Mesodermal cell (in vitro differentiated cells): ENCODE data around the gene SPATS2L.
A peak's percentile ranks its signal among the peaks of the same experiment; 100 is the strongest.

Experiments
- H3K27ac ChIP-seq: 2 replicates; pipeline ENCODE4 v1.7.0; 2013; ENCODE audit warnings: mild to moderate bottlenecking, low read depth, low read length, moderate library complexity; ENCODE audit not compliant: severe bottlenecking
- H3K36me3 ChIP-seq: 2 replicates; pipeline ENCODE4 v1.7.1; 2013; ENCODE audit warnings: mild to moderate bottlenecking, low read length, moderate library complexity; ENCODE audit not compliant: control insufficient read depth, insufficient read depth
- H3K4me1 ChIP-seq: one replicate; pipeline ENCODE4 v1.7.1; 2013; ENCODE audit warnings: mild to moderate bottlenecking, low read length; ENCODE audit not compliant: insufficient read depth, control insufficient read depth, poor library complexity, severe bottlenecking
- H3K4me3 ChIP-seq: 2 replicates; pipeline ENCODE4 v1.7.0; 2013; ENCODE audit warnings: low read length, control low read depth, mild to moderate bottlenecking; ENCODE audit not compliant: insufficient read depth, poor library complexity, severe bottlenecking; ENCODE audit errors: extremely low read depth
- H3K9me3 ChIP-seq: 2 replicates; pipeline ENCODE4 v1.7.1; 2013; ENCODE audit warnings: mild to moderate bottlenecking, low read length, moderate library complexity; ENCODE audit not compliant: control insufficient read depth
- WGBS, 2 experiments: methylation state at CpG; one replicate each; pipeline ENCODE4 v1.1.5; 2013; ENCODE audit warnings: missing lambda C conversion rate in 2 of 2; ENCODE audit not compliant: insufficient coverage in 2 of 2; 5-methylcytosine and 5-hydroxymethylcytosine counted together

SPATS2L gene

DNA sequence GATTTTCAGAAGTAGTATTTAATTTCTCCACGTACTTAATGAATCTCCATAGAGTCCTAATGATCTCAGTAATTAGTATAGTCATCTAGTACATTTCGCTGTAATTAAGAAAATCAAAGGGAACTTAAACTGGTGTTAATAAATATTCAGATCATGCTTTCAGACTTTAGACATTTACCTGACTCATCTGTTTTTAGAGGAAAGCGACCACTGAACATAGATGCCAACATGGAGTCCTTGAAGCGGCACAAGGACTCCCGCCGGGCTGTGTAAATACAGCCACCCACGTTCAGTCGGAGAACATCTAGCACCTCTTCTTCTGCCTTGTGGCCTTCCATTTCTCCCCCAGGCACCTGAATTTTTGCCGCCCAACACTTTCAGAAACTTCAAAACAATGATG, 200.2 kb downstream of the SPATS2L start:
- Histone ChIP-seq H3K4me3 (no peak overlapping the region), H3K4me1 (peaks cover 3% of the 10 kb centered on the region), H3K9me3 (no peaks in the 10 kb centered on the region), H3K36me3 (no peaks in the 10 kb centered on the region), H3K27ac (no peak overlapping the region)
- 88 to 100% methylated on average over 1 to 6 of the region's 9 CpGs for WGBS, 2 experiments

DNA sequence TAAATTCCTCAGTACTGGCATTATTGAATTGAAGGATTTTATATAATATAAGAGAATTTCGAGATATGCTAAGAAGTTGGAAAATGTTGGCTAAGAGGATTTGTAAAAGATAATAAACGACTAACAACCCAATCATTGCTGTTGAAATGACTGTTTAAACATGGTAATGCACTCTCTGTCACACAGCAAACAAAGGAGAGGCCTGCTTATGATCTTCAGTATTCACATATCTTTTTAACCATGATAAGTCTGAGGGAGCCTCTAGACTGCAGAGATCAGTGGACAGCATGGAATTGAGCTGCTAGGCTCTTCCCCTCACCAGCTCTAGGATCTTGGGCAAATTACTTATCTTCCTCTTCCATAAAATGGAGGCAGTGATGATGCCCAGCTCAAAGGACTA, 200.7 kb downstream of the SPATS2L start:
- Histone ChIP-seq H3K36me3 (no peaks in the 10 kb centered on the region), H3K9me3 (no peaks in the 10 kb centered on the region), H3K27ac (no peak overlapping the region), H3K4me3 (no peak overlapping the region), H3K4me1 (peaks cover 3% of the 10 kb centered on the region)
- no CpG with 5 or more reads among the region's 2 CpGs for WGBS, 2 experiments

DNA sequence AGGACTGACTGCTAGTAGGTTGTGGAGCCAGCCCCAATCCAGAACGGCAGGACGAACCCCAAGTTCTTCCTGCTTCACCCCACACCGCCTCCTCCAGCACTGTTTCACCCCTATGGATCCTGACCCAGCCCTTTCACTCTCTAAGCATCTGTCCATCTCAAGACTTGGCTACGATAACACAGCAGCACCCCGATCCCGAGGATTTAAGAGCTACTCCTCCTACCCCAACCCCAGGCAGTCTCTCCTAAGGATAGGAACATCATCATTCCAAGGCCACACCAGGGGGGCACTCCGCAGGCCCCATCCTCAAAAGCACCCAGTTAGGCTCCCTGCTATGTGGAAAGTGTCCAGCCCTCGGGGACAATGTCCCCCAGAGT, 202.7 kb downstream of the SPATS2L start:
- H3K9me3 ChIP-seq, result no peaks in the 10 kb centered on the region
- H3K4me1 ChIP-seq, result peaks cover 3% of the 10 kb centered on the region
- H3K27ac ChIP-seq, result peak overlapping the region; percentile 13
- peak overlapping the region; percentile 65 for H3K4me3 ChIP-seq
- no peaks in the 10 kb centered on the region for H3K36me3 ChIP-seq
- 78 to 80% methylated on average over 5 to 7 of the region's 8 CpGs for WGBS, 2 experiments

DNA sequence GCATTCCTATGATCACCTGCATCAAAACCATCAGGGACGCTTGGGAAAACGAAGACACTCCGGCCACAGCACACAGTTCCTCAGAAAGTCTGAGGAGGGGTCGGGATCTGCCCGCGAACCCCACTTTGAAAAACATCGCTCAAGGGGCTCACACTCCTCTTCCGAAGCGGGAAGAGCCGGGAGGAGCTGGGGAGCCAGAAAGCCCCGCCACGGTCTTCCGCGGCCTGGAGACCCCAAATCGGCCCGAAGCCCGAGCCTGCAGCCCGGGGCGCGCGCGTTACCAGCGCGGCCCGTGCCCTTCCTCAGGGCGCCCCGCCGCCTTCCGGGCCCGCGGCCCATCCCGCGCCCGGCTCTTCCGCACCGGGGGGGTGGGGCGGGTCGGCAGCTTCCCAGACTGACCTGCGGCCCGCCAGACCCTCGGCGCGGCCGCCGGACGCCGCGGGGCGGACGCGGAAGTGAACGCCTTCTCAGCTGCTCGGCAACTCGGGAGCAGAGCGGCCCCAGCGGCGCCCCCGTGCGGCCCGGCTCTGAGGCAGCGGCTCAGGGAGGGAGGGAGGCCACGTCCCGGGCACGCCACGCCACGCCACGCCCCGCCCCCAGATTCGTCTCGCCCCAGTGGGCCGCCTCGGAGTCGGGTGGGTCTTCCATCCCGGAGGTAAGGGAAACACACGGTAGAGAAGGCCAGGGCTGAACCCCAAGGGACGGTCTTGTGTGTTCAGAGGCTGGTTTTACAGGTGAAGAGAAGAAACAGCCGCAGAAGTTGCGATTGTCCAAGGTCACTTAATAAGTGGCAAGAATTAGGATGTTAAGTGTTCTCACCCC, 203.3 kb downstream of the SPATS2L start, which contains the start of gene KCTD18:
KCTD18 (minus strand) TSS at position 457 of the 822 bp plus-strand sequence. CDS start 3,052 bp downstream, outside the sequence.
- WGBS, 2 experiments, result 2 to 3% methylated on average over 61 to 63 of the region's 78 CpGs
- Histone ChIP-seq H3K27ac (peak within 1 kb of the TSS; percentile 13), H3K9me3 (no peaks in the 10 kb centered on the region), H3K4me3 (peak within 1 kb of the TSS; percentile 65), H3K36me3 (no peaks in the 10 kb centered on the region), H3K4me1 (peaks cover 3% of the 10 kb centered on the region)

DNA sequence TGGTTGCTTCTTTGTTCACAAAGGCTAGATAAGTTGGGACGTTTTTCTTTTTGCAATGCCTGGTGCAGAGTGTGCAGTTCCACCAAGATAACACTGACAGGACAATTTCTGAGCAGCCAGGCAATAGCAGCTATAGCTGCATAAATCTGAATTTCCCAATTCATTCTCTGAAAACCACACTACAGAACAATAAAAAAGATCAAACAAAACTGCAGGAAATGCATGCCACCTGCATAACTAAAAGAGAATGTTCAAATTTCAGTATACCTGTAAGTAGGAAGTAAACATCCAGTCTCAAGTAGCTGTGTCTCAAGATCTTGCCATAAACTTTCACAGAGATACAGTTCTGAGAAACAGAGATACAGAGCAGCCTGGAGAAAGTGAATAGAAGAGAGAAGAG, 208.7 kb downstream of the SPATS2L start:
- Histone ChIP-seq H3K9me3 (peaks cover 7% of the 10 kb centered on the region), H3K27ac (no peak overlapping the region), H3K36me3 (no peaks in the 10 kb centered on the region), H3K4me1 (no peaks in the 10 kb centered on the region), H3K4me3 (no peak overlapping the region)
- WGBS, 2 experiments, result 60% methylated on average over 1 of the region's 1 CpG; no CpG with 5 or more reads in 1 of the 2 experiments

DNA sequence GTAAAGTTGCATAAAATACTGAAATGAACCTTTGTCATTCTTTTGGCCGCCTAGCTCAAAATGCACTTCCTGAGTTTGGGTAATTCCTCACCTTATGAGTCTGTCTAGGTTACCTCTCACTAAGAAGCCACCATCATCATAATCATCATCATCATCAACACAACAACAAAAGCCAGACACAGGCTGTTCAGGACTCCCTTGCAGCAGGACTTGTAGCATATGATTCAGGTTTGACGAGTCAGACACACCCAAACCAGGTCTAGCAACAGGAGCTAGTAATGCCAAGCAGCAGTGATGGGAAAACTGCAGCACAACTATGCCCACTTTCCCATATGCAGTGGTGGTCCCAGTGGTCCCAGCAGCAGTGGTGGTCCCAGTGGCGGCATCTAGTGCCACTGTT, 216.7 kb downstream of the SPATS2L start:
- Histone ChIP-seq H3K4me1 (no peaks in the 10 kb centered on the region), H3K9me3 (no peaks in the 10 kb centered on the region), H3K4me3 (no peak overlapping the region), H3K36me3 (no peaks in the 10 kb centered on the region), H3K27ac (no peak overlapping the region)
- 86 to 91% methylated on average over 3 of the region's 3 CpGs for WGBS, 2 experiments

DNA sequence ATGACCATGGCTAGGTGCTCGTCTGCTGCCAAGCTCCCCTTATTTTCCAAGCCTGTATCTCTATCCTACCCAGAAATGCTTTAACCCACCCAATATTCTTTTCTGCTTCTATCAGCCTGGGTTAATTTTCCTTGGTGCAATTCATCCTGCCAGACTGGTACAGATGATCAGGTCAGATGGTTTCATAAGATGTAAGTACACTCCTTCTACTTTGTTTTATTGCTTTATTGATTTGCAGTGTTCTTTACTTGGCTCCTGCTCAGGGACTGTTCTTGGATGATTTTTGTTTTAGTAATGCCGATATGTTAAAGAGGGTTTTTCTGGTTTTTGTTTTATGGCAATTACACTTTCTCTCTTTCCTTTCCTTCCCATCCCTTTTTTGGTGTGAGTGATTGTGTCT, 217.1 kb downstream of the SPATS2L start:
- Histone ChIP-seq H3K4me3 (no peak overlapping the region), H3K4me1 (no peaks in the 10 kb centered on the region)
- WGBS, 2 experiments, result 91 to 100% methylated on average over 1 of the region's 2 CpGs

DNA sequence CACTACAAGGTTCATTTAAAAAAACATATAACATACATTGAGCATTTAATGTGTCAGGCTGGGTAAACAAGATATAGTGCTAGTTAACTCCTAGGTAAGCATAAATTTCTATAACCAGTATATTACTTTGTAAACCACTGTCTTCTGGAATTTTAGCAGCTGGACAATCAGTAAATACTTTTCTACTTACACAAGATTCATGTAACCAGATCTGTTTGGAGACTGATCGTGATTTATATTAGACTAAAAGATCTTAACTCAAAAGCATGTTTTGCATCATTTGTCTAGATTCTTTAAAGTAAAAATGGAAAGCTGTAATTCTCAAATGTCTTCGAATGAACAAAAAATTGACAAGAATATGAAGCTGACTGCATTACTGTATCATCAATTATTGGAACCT, 218.6 kb downstream of the SPATS2L start:
- no CpG with 5 or more reads among the region's 2 CpGs for WGBS, 2 experiments
- Histone ChIP-seq H3K27ac (no peak overlapping the region), H3K9me3 (no peaks in the 10 kb centered on the region), H3K4me3 (no peak overlapping the region), H3K36me3 (no peaks in the 10 kb centered on the region), H3K4me1 (no peaks in the 10 kb centered on the region)

More for the DNA sequence above, 217.1 kb downstream of the SPATS2L start:
- Histone ChIP-seq H3K27ac (no peak overlapping the region), H3K36me3 (no peaks in the 10 kb centered on the region), H3K9me3 (no peaks in the 10 kb centered on the region)

DNA sequence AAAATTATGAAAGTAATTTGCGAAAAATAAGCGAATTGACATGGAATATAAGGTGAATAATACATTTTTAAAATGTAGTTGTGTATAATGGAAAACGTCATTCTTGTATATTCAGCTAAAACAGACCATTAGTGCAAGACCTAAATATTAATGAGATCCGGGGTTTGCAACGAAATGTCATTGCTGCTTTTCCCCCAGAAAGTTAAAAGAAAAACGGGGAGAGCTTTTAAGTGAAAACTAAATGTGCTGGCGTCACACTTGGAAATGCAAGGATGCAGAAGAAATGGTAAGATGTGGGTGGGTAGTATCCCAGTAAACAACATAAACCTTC, 219.0 kb downstream of the SPATS2L start:
- Histone ChIP-seq H3K4me1 (no peaks in the 10 kb centered on the region), H3K36me3 (no peaks in the 10 kb centered on the region), H3K4me3 (peak overlapping the region; percentile 75), H3K9me3 (no peaks in the 10 kb centered on the region), H3K27ac (no peak overlapping the region)
- no CpG with 5 or more reads among the region's 7 CpGs for WGBS, 2 experiments

DNA sequence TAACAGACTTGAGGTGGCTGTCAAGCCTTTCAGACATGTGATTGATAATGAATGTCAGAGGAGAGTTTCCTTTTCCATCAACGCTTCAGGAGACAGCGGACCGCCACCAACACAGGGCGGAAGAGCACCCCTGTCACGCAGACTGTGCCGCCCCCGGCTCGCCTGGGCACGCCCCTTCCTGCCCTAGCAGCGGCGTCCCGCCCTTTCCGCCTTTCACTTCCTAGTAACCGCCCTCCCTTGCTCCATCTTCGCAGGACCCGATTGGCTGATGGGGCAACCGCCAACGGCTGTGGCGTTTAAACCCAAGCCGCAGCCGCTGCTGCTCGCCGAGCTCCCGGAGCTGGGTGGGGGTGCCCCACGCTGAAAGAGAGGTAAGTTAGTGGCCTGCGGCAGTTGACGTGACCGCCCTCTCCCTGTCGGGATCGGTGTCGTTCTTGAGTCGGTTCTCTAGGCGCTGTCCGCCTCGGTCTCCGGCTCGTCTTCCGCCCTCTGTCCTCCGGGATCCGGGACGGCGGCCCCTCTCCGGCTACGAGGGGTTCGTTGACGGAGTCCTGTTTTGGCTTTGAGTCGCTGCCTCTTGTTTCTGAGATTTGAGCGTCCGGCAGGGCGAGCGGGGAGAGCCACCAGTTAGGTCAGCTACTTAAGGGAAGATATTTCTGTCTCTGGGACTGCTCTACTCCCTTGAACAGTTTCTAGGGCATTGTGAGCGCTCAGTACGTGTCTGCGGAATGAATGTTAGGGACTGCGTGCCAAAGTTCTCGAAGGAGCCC, 219.6 kb downstream of the SPATS2L start, which contains the start of gene SGO2:
SGO2 (plus strand) TSS at position 326 of the 770 bp plus-strand sequence. CDS start 6,769 bp downstream, outside the sequence.
- Histone ChIP-seq H3K27ac (peak within 1 kb of the TSS; percentile 48), H3K4me1 (no peaks in the 10 kb centered on the region), H3K9me3 (no peaks in the 10 kb centered on the region), H3K4me3 (peak within 1 kb of the TSS; percentile 75), H3K36me3 (no peaks in the 10 kb centered on the region)
- 1% methylated on average over 47 to 56 of the region's 56 CpGs for WGBS, 2 experiments
